K562 (cell line): ENCODE measurements around the gene MSMO1. TPM values are rescaled to one million over a fixed set of nuclear protein-coding genes. Genes with fewer than 3 reads are reported as not detected.

Experiments
- ATAC-seq: fragments of 200-7000 bp; cut with Tn5 transposase; 3 replicates; pipeline ENCODE4 v1.9.1; 2020; ENCODE audit warnings: moderate library complexity
- BruUV-seq: library from RNA; stranded (reverse); fragments of 400-500 nt; replicated peaks from 2 replicates; lab custom pipeline; 2021; lab: Mats Ljungman, UMichigan
- CTCF ChIA-PET: fragments of 300-600 bp; formaldehyde crosslinking; extraction: SDS; loops from one replicate; lab custom pipeline; 2021; ENCODE audit warnings: low intra/inter-chr PET ratio; lab: Yijun Ruan, JAX
- POLR2A ChIA-PET: fragments of 300-600, 350-650 bp; sonication (Branson Sonifier 250); formaldehyde crosslinking; extraction: SDS; loops from one replicate; lab custom pipeline; 2021; ENCODE audit warnings: antibody characterized with exemption, inconsistent platforms; lab: Yijun Ruan, JAX
- DNase-seq, 4 experiments: peaks; one replicate each; pipeline versions ENCODE4 v3.0.0 to v3.0.0-alpha.2; 2011 to 2018; ENCODE audit warnings: low spot score in 3 of 4, mixed read lengths in 3 of 4; ENCODE audit errors: extremely low read depth in 1 of 4
- FAIRE-seq: peaks from 2 replicates; lab custom pipeline; 2011; peaks lifted over from hg19 to GRCh38; lab: Jason Lieb, UNC
- H2AFZ ChIP-seq: 2 replicates; pipeline ENCODE4 v1.6.0; 2011; ENCODE audit warnings: low read depth, low read length, control low read depth, inconsistent platforms
- H3K27ac ChIP-seq: fragments of 200-600 bp; 3 replicates; pipeline ENCODE4 v1.8.0; 2011; ENCODE audit warnings: low read depth, mild to moderate bottlenecking, control low read depth, inconsistent platforms, low read length, moderate library complexity, mixed read lengths; ENCODE audit errors: extremely low read depth
- H3K27me3 ChIP-seq, 2 experiments: fragments of 300-600 bp in 1 of 2; 2 replicates in 1 of 2; 3 replicates in 1 of 2; pipeline versions ENCODE4 v1.6.0 to v1.8.0; 2011; ENCODE audit warnings: inconsistent platforms in 2 of 2, low read length in 2 of 2, mild to moderate bottlenecking in 1 of 2, mixed read lengths in 1 of 2, moderate library complexity in 1 of 2; ENCODE audit not compliant: control insufficient read depth in 2 of 2, insufficient read depth in 2 of 2
- H3K36me3 ChIP-seq: fragments of 300-600 bp; 3 replicates; pipeline ENCODE4 v1.8.0; 2011; ENCODE audit warnings: mild to moderate bottlenecking, low read length, inconsistent platforms; ENCODE audit not compliant: control insufficient read depth, insufficient read depth
- H3K4me1 ChIP-seq, 2 experiments: fragments of 200-600 bp in 1 of 2; replicated peaks in 1 of 2; 2 replicates in 1 of 2; 3 replicates in 1 of 2; pipeline versions ENCODE4 v1.5.1 to v1.8.0; 2011; ENCODE audit warnings: inconsistent platforms in 2 of 2, low read length in 2 of 2, mild to moderate bottlenecking in 1 of 2, mixed read lengths in 1 of 2, moderate library complexity in 1 of 2; ENCODE audit not compliant: control insufficient read depth in 2 of 2, insufficient read depth in 2 of 2
- H3K4me2 ChIP-seq: 2 replicates; pipeline ENCODE4 v1.6.1; 2011; ENCODE audit warnings: low read length, control low read depth, inconsistent platforms, mixed read lengths; ENCODE audit not compliant: insufficient read depth
- H3K4me3 ChIP-seq: fragments of 200-600 bp; sonication (generic), shearing (Covaris generic); 2 replicates; pipeline ENCODE4 v1.5.1; 2016; ENCODE audit warnings: control low read depth, inconsistent platforms
- H3K79me2 ChIP-seq: fragments of 200-600 bp; 3 replicates; pipeline ENCODE4 v1.8.0; 2011; ENCODE audit warnings: low read length, inconsistent platforms; ENCODE audit not compliant: control insufficient read depth, insufficient read depth
- H3K9ac ChIP-seq, 2 experiments: 2 replicates each; pipeline versions ENCODE4 v1.6.0 to v1.6.1; 2011; ENCODE audit warnings: low read depth in 2 of 2, low read length in 2 of 2, control low read depth in 1 of 2, inconsistent platforms in 1 of 2, mild to moderate bottlenecking in 1 of 2, mixed read lengths in 1 of 2; ENCODE audit not compliant: insufficient read depth in 1 of 2
- H3K9me1 ChIP-seq: one replicate; pipeline ENCODE4 v1.6.0; 2011; ENCODE audit warnings: inconsistent platforms, mild to moderate bottlenecking, low read length, moderate library complexity; ENCODE audit not compliant: control insufficient read depth, insufficient read depth
- H3K9me3 ChIP-seq: replicated peaks from 2 replicates; pipeline ENCODE4 v1.5.1; 2011; ENCODE audit warnings: low read depth, low read length, inconsistent platforms; ENCODE audit not compliant: control insufficient read depth, insufficient read depth
- H4K20me1 ChIP-seq: replicated peaks from 2 replicates; pipeline ENCODE4 v1.6.1; 2011; ENCODE audit warnings: low read length, inconsistent platforms, mixed read lengths; ENCODE audit not compliant: control insufficient read depth, insufficient read depth
- ATF3 ChIP-seq, 2 experiments: fragments of 450-650 bp in 1 of 2; sonication (generic) in 1 of 2; formaldehyde crosslinking in 1 of 2; IDR thresholded peaks in 1 of 2; conservative IDR thresholded peaks in 1 of 2; 2 replicates each; pipeline versions ENCODE4 v1.6.1 to v1.8.1; 2016 to 2023; ENCODE audit warnings: mild to moderate bottlenecking in 2 of 2, moderate library complexity in 2 of 2, inconsistent platforms in 1 of 2, missing genetic modification reagents in 1 of 2
- HMBOX1 ChIP-seq: sonication (generic); IDR thresholded peaks from 2 replicates; pipeline ENCODE4 v1.6.1; 2016
- NCOA1 ChIP-seq: fragments of 450-650 bp; IDR thresholded peaks from 2 replicates; pipeline ENCODE4 v1.6.1; 2016; ENCODE audit warnings: low read depth
- NR3C1 ChIP-seq: sonication (generic); formaldehyde crosslinking; IDR thresholded peaks from 2 replicates; pipeline ENCODE4 v1.8.1; 2022; ENCODE audit warnings: missing genetic modification reagents
- ZKSCAN3 ChIP-seq: fragments of 250-450 bp; sonication (Bioruptor Pico); IDR thresholded peaks from 2 replicates; pipeline ENCODE4 v1.4.0; 2020
- WGBS: fragments of 100-300 bp; shearing (Covaris generic); methylation state at CpG from one replicate; pipeline ENCODE4 v1.1.6; 2016; ENCODE audit warnings: low coverage, mixed read lengths; ENCODE audit not compliant: insufficient coverage; ENCODE audit errors: missing lambda C conversion rate; 5-methylcytosine and 5-hydroxymethylcytosine counted together
- in situ Hi-C: fragments of 300-500 bp; cut with MboI; formaldehyde crosslinking; loops from 4 replicates; pipeline ENCODE4 v1.15.0; 2018; ENCODE audit warnings: inconsistent platforms, mixed read lengths
- intact Hi-C: fragments of 100-400 bp; cut with micrococcal nuclease; formaldehyde crosslinking; loops from 2 replicates; pipeline ENCODE4 v1.14.2; 2022
- polyA plus RNA-seq, 8 experiments: library from polyadenylated mRNA; depleted of rRNA in 4 of 8; stranded (reverse) in 5 of 8; unstranded in 3 of 8; fragments of >200 nt; fragmentation: Nextera tagmentation in 2 of 8; fragmentation: Illumina TruSeq in 1 of 8; extraction: Ambion mirVana in 2 of 8; extraction: Trizol in 1 of 8; gene quantifications; 2 replicates each; pipeline versions ENCODE4 v1.2.1 to v1.2.3, GENCODE V29; 2011 to 2014; ENCODE audit warnings: inconsistent platforms in 1 of 8, missing spikeins in 1 of 8
- total RNA-seq, 7 experiments: library from RNA; depleted of rRNA in 6 of 7; stranded (reverse); fragments of >200 nt in 6 of 7; fragmentation: Illumina TruSeq in 2 of 7; extraction: Trizol in 2 of 7; gene quantifications; 2 replicates each; pipeline versions ENCODE4 v1.2.1 to v1.2.3, GENCODE V29; 2011 to 2021; ENCODE audit warnings: low replicate concordance in 1 of 7
- TF ChIP-seq, protein P1 (sequence below): fragments of 250-450 bp; sonication (Bioruptor Pico); IDR thresholded peaks from 2 replicates; pipeline ENCODE4 v1.8.0; 2021; ENCODE audit warnings: moderate library complexity, mild to moderate bottlenecking, inconsistent platforms
- TF ChIP-seq, protein P2 (sequence below): fragments of 250-450 bp; sonication (Bioruptor Pico); IDR thresholded peaks from 2 replicates; pipeline ENCODE4 v1.8.0; 2022; ENCODE audit warnings: moderate library complexity, mild to moderate bottlenecking, inconsistent platforms
- TF ChIP-seq, protein P3 (sequence below): fragments of 450-650 bp; formaldehyde crosslinking; conservative IDR thresholded peaks from 2 replicates; pipeline ENCODE4 v1.4.0; 2022; ENCODE audit warnings: mild to moderate bottlenecking, missing genetic modification characterization

The MSMO1 gene
- total and polyA plus RNA-seq, 9 of the 15 experiments (the other 6 are each of a cell fraction or from before 2014, with no cell fraction given) = 32.0 to 172 (median 63.5) TPM

GRCh38 chr4:165288226-165288625, 39.2 kb upstream of the MSMO1 start:
- no peaks in the 10 kb centered on the region for H3K27me3 ChIP-seq
- ChIA-PET POLR2A (no interaction called here), CTCF (no interaction called here)
- 16% methylated on average over 3 of the region's 3 CpGs for WGBS
- H3K79me2 ChIP-seq = no peaks in the 10 kb centered on the region
- H3K4me3 ChIP-seq = no peak overlapping the region
- DNase-seq (no peak), FAIRE-seq (no peak), ATAC-seq (no peak)
- H3K9ac ChIP-seq = no peak overlapping the region
- H3K9me1 ChIP-seq = no peaks in the 10 kb centered on the region
- TF ChIP-seq, protein P1, sequence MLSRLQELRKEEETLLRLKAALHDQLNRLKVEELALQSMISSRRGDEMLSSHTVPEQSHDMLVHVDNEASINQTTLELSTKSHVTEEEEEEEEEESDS (CRISPR knock-in tag) = no peak
- TF ChIP-seq NCOA1 = no peak
- no peak for TF ChIP-seq HMBOX1
- TF ChIP-seq, protein P2, sequence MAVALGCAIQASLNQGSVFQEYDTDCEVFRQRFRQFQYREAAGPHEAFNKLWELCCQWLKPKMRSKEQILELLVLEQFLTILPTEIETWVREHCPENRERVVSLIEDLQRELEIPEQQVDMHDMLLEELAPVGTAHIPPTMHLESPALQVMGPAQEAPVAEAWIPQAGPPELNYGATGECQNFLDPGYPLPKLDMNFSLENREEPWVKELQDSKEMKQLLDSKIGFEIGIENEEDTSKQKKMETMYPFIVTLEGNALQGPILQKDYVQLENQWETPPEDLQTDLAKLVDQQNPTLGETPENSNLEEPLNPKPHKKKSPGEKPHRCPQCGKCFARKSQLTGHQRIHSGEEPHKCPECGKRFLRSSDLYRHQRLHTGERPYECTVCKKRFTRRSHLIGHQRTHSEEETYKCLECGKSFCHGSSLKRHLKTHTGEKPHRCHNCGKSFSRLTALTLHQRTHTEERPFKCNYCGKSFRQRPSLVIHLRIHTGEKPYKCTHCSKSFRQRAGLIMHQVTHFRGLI = no peak
- no peak for TF ChIP-seq NR3C1 (CRISPR knock-in tag)
- TF ChIP-seq, protein P3, sequence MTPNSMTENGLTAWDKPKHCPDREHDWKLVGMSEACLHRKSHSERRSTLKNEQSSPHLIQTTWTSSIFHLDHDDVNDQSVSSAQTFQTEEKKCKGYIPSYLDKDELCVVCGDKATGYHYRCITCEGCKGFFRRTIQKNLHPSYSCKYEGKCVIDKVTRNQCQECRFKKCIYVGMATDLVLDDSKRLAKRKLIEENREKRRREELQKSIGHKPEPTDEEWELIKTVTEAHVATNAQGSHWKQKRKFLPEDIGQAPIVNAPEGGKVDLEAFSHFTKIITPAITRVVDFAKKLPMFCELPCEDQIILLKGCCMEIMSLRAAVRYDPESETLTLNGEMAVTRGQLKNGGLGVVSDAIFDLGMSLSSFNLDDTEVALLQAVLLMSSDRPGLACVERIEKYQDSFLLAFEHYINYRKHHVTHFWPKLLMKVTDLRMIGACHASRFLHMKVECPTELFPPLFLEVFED (CRISPR knock-in tag) = no peak
- TF ChIP-seq ATF3 (IDR thresholded peaks at IDR 0.05) = no peak
- no peak for TF ChIP-seq ATF3 (CRISPR knock-in tag; conservative IDR thresholded peaks at IDR 0.05)
- no peak for TF ChIP-seq ZKSCAN3 (CRISPR knock-in tag)
- in situ Hi-C loops = no loop called here
- no peak overlapping the region for H2AFZ ChIP-seq
- H3K27ac ChIP-seq = no peak overlapping the region
- no peaks in the 10 kb centered on the region for H3K4me1 ChIP-seq
- no peaks in the 10 kb centered on the region for H4K20me1 ChIP-seq
- H3K9me3 ChIP-seq = no peaks in the 10 kb centered on the region
- H3K36me3 ChIP-seq = no peaks in the 10 kb centered on the region
- no TSS peak for BruUV-seq
- intact Hi-C loops = no loop called here
- H3K4me2 ChIP-seq = no peak overlapping the region
